CD14-positive monocyte (primary cell): ENCODE measurements around the gene FMNL3. TPM values are rescaled to one million over a fixed set of nuclear protein-coding genes. Genes with fewer than 3 reads are reported as not detected.

Experiments used
- DNase-seq, 3 donors: peaks; one replicate each; pipeline ENCODE4 v3.0.0-alpha.2; 2011 to 2022
- H2AFZ ChIP-seq: 2 replicates; pipeline ENCODE4 v1.6.0; 2012; ENCODE audit warnings: mild to moderate bottlenecking, low read depth, low read length, inconsistent platforms; ENCODE audit not compliant: insufficient read depth, poor library complexity, severe bottlenecking
- H3K27ac ChIP-seq, 2 donors: 1 replicate in 1 of 2; 2 replicates in 1 of 2; pipeline ENCODE4 v1.5.1; 2012 to 2013; ENCODE audit warnings: low read length in 2 of 2, control low read depth in 1 of 2, inconsistent platforms in 1 of 2, low read depth in 1 of 2, mild to moderate bottlenecking in 1 of 2
- H3K27me3 ChIP-seq, 2 donors: one replicate each; pipeline versions ENCODE4 v1.6.0 to v1.6.1; 2011 to 2013; ENCODE audit warnings: low read length in 2 of 2; ENCODE audit not compliant: control insufficient read depth in 2 of 2, insufficient read depth in 2 of 2
- H3K36me3 ChIP-seq, 2 donors: replicated peaks in 1 of 2; 1 replicate in 1 of 2; 2 replicates in 1 of 2; pipeline versions ENCODE4 v1.5.1 to v1.6.1; 2012 to 2013; ENCODE audit warnings: low read length in 2 of 2, control low read depth in 1 of 2, inconsistent platforms in 1 of 2, mild to moderate bottlenecking in 1 of 2; ENCODE audit not compliant: insufficient read depth in 2 of 2, control insufficient read depth in 1 of 2
- H3K4me1 ChIP-seq, 2 donors: 1 replicate in 1 of 2; 2 replicates in 1 of 2; pipeline versions ENCODE4 v1.5.1 to v1.6.1; 2012 to 2013; ENCODE audit warnings: low read length in 2 of 2, control low read depth in 1 of 2, inconsistent platforms in 1 of 2, mild to moderate bottlenecking in 1 of 2, moderate library complexity in 1 of 2; ENCODE audit not compliant: insufficient read depth in 2 of 2, control insufficient read depth in 1 of 2
- H3K4me2 ChIP-seq: replicated peaks from 2 replicates; pipeline ENCODE3; 2012; ENCODE audit warnings: low read length, moderate library complexity, mild to moderate bottlenecking; ENCODE audit not compliant: poor library complexity, severe bottlenecking; ENCODE audit errors: extremely low read depth
- H3K4me3 ChIP-seq, 3 experiments: fragments of 200-600 bp in 1 of 3; sonication (generic) in 1 of 3; replicated peaks in 1 of 3; 1 replicate in 2 of 3; 2 replicates in 1 of 3; pipeline ENCODE4 v1.5.1; 2011 to 2013; ENCODE audit warnings: low read length in 3 of 3, mild to moderate bottlenecking in 3 of 3, control low read depth in 2 of 3, low read depth in 2 of 3, inconsistent platforms in 1 of 3, moderate library complexity in 1 of 3
- H3K79me2 ChIP-seq: 2 replicates; pipeline ENCODE4 v1.6.0; 2012; ENCODE audit warnings: mild to moderate bottlenecking, control low read depth, inconsistent platforms, low read length, moderate library complexity; ENCODE audit not compliant: insufficient read depth
- H3K9ac ChIP-seq: 2 replicates; pipeline ENCODE4 v1.6.0; 2017; ENCODE audit warnings: low read length, mild to moderate bottlenecking; ENCODE audit not compliant: insufficient read depth, poor library complexity, severe bottlenecking
- H3K9me3 ChIP-seq, 2 donors: replicated peaks in 1 of 2; 1 replicate in 1 of 2; 2 replicates in 1 of 2; pipeline versions ENCODE4 v1.5.1 to v1.6.1; 2012 to 2013; ENCODE audit warnings: low read length in 2 of 2, control low read depth in 1 of 2; ENCODE audit not compliant: control insufficient read depth in 1 of 2, insufficient read depth in 1 of 2
- H4K20me1 ChIP-seq: 2 replicates; pipeline ENCODE4 v1.6.0; 2012; ENCODE audit warnings: mild to moderate bottlenecking, low read length, control low read depth, moderate library complexity; ENCODE audit not compliant: insufficient read depth
- H3K27ac Mint-ChIP-seq, 7 donors: one replicate each; pipeline ENCODE4 v1.8.0; 2020; ENCODE audit warnings: mild to moderate bottlenecking in 7 of 7, mixed read lengths in 7 of 7, moderate library complexity in 6 of 7, inconsistent platforms in 2 of 7
- H3K27me3 Mint-ChIP-seq, 3 donors: one replicate each; pipeline ENCODE4 v1.8.0; 2021 to 2022; ENCODE audit warnings: low read depth in 3 of 3, mild to moderate bottlenecking in 3 of 3, mixed read lengths in 3 of 3, moderate library complexity in 3 of 3, inconsistent platforms in 1 of 3
- H3K36me3 Mint-ChIP-seq, 2 donors: one replicate each; pipeline ENCODE4 v1.8.0; 2020; ENCODE audit warnings: mixed read lengths in 2 of 2, inconsistent platforms in 1 of 2, mild to moderate bottlenecking in 1 of 2
- H3K4me1 Mint-ChIP-seq: one replicate; pipeline ENCODE4 v1.8.0; 2020; ENCODE audit warnings: mild to moderate bottlenecking, mixed read lengths
- H3K4me3 Mint-ChIP-seq, 2 donors: one replicate each; pipeline ENCODE4 v1.8.0; 2020; ENCODE audit warnings: mild to moderate bottlenecking in 2 of 2, mixed read lengths in 2 of 2, moderate library complexity in 1 of 2
- H3K9me3 Mint-ChIP-seq, 7 donors: one replicate each; pipeline ENCODE4 v1.8.0; 2020 to 2022; ENCODE audit warnings: mixed read lengths in 7 of 7, mild to moderate bottlenecking in 6 of 7, moderate library complexity in 6 of 7, inconsistent platforms in 2 of 7
- CTCF ChIP-seq: fragments of 200-600 bp; IDR thresholded peaks from one replicate; pipeline ENCODE4 v1.8.0; 2022; ENCODE audit warnings: antibody characterized with exemption, mild to moderate bottlenecking
- WGBS: methylation state at CpG from one replicate; pipeline ENCODE4 v1.1.5; 2013; ENCODE audit warnings: missing lambda C conversion rate; ENCODE audit not compliant: insufficient coverage; 5-methylcytosine and 5-hydroxymethylcytosine counted together
- intact Hi-C, 2 donors: fragments of 100-400 bp; cut with micrococcal nuclease; formaldehyde crosslinking; loops; one replicate each; pipeline versions ENCODE4 v1.15.0 to v1.15.1; 2023
- polyA plus RNA-seq, 3 donors: library from polyadenylated mRNA; depleted of rRNA in 1 of 3; unstranded in 2 of 3; stranded (reverse) in 1 of 3; fragments of 300-500 nt in 2 of 3; fragments of >200 nt in 1 of 3; fragmentation: Illumina TruSeq in 2 of 3; gene quantifications; 1 replicate in 2 of 3; 2 replicates in 1 of 3; pipeline ENCODE4 v1.2.3, GENCODE V29; 2012 to 2021

Gene FMNL3
- polyA plus RNA-seq, 3 donors, result 1.5 to 5.4 (median 1.7) TPM

GRCh38 chr12:49631336-49631907 lies 75.8 kb downstream of the FMNL3 start:
- Histone ChIP-seq H3K4me3 (no peak overlapping the region), H3K27ac (no peak overlapping the region), H3K9ac (no peak overlapping the region), H3K4me2 (no peak overlapping the region), H3K79me2 (no peaks in the 10 kb centered on the region), H4K20me1 (no peaks in the 10 kb centered on the region), H2AFZ (no peak overlapping the region), H3K36me3 (no peaks in the 10 kb centered on the region), H3K4me1 (no peaks in the 10 kb centered on the region), H3K9me3 (no peaks in the 10 kb centered on the region), H3K27me3 (no peaks in the 10 kb centered on the region)
- TF ChIP-seq CTCF, result no peak
- Mint-ChIP-seq H3K27me3 (peaks cover 0 to 4% (median 0%) of the 10 kb centered on the region in 3 donors), H3K4me1 (peaks cover 3% of the 10 kb centered on the region), H3K27ac (no peak overlapping the region), H3K9me3 (no peaks in the 10 kb centered on the region), H3K36me3 (no peaks in the 10 kb centered on the region), H3K4me3 (no peak overlapping the region)
- DNase-seq, result no peak
- intact Hi-C loops, result loop anchor here in 1 of 2 donors (10.0 kb wide), 1 partner anchor 203 kb away; no protein-coding TSS in a partner anchor
- WGBS, result 100% methylated on average over 2 of the region's 6 CpGs

- Mint-ChIP-seq H3K36me3 (no peaks in the 10 kb centered on the region), H3K9me3 (no peaks in the 10 kb centered on the region), H3K27ac (no peak overlapping the region), H3K4me3 (no peak overlapping the region), H3K4me1 (peaks cover 16% of the 10 kb centered on the region), H3K27me3 (peaks cover 6 to 9% (median 8%) of the 10 kb centered on the region in 3 donors)
- no peak overlapping the region for H3K27ac ChIP-seq
- H3K79me2 ChIP-seq, result no peaks in the 10 kb centered on the region
- H4K20me1 ChIP-seq, result no peaks in the 10 kb centered on the region
- no peak overlapping the region for H3K9ac ChIP-seq
- intact Hi-C loops, result no loop called here
- peaks cover 5 to 8% of the 10 kb centered on the region in 2 donors for H3K4me1 ChIP-seq
- DNase-seq, result no peak
- H3K36me3 ChIP-seq, result no peaks in the 10 kb centered on the region
- WGBS, result 100% methylated on average over 1 of the region's 3 CpGs
- H3K4me3 ChIP-seq, result no peak overlapping the region
- H3K4me2 ChIP-seq, result no peak overlapping the region
- no peaks in the 10 kb centered on the region for H3K27me3 ChIP-seq
- no peaks in the 10 kb centered on the region for H3K9me3 ChIP-seq
- TF ChIP-seq CTCF, result no peak
- H2AFZ ChIP-seq, result no peak overlapping the region
Measured at GRCh38 chr12:49627752-49628360, 79.3 kb downstream of the FMNL3 start.
